Small intestine (tissue), 7 donors: ENCODE results near the gene CRMP1. TPM values are rescaled to one million over a fixed set of nuclear protein-coding genes. Genes with fewer than 3 reads are reported as not detected.
"Not testable (repeated sequence)": the region's sequence is repeated elsewhere in the genome, so short reads cannot be mapped to it uniquely, and the experiment has no call there.

ENCODE experiments used
- DNase-seq, 2 donors: peaks; one replicate each; pipeline versions ENCODE4 v3.0.0 to v3.0.0-alpha.2; 2013
- FAIRE-seq: peaks from 2 replicates; lab custom pipeline; 2012; peaks lifted over from hg19 to GRCh38; lab: Jason Lieb, UNC
- H3K27ac ChIP-seq, 3 donors: one replicate each; pipeline ENCODE4 v1.5.1; 2013; ENCODE audit warnings: low read length in 2 of 3, mild to moderate bottlenecking in 2 of 3, control low read depth in 1 of 3, inconsistent platforms in 1 of 3, low read depth in 1 of 3, moderate library complexity in 1 of 3
- H3K27me3 ChIP-seq, 3 donors: one replicate each; pipeline ENCODE4 v1.6.1; 2013; ENCODE audit warnings: low read length in 3 of 3, inconsistent platforms in 1 of 3; ENCODE audit not compliant: control insufficient read depth in 3 of 3, insufficient read depth in 3 of 3
- H3K36me3 ChIP-seq, 3 donors: one replicate each; pipeline ENCODE4 v1.6.1; 2013; ENCODE audit warnings: low read length in 3 of 3, inconsistent platforms in 1 of 3, low read depth in 1 of 3, mild to moderate bottlenecking in 1 of 3, moderate library complexity in 1 of 3; ENCODE audit not compliant: control insufficient read depth in 3 of 3, insufficient read depth in 2 of 3
- H3K4me1 ChIP-seq, 3 donors: one replicate each; pipeline ENCODE4 v1.6.1; 2013; ENCODE audit warnings: low read length in 2 of 3, inconsistent platforms in 1 of 3, low read depth in 1 of 3, mild to moderate bottlenecking in 1 of 3, moderate library complexity in 1 of 3; ENCODE audit not compliant: control insufficient read depth in 3 of 3, insufficient read depth in 2 of 3
- H3K4me3 ChIP-seq, 3 donors: one replicate each; pipeline ENCODE4 v1.5.1; 2013; ENCODE audit warnings: low read length in 3 of 3, control low read depth in 1 of 3, inconsistent platforms in 1 of 3, low read depth in 1 of 3, mild to moderate bottlenecking in 1 of 3, moderate library complexity in 1 of 3
- H3K9me3 ChIP-seq, 2 donors: one replicate each; pipeline ENCODE4 v1.6.1; 2013; ENCODE audit warnings: low read depth in 1 of 2, low read length in 1 of 2; ENCODE audit not compliant: control insufficient read depth in 2 of 2, insufficient read depth in 1 of 2
- WGBS, 3 donors: extraction: QIAGEN DNeasy Blood & Tissue Kit; methylation state at CpG; one replicate each; pipeline ENCODE4 v1.1.7; 2013; 5-methylcytosine and 5-hydroxymethylcytosine counted together
- polyA plus RNA-seq, 4 donors: library from polyadenylated mRNA; stranded (reverse) in 3 of 4; unstranded in 1 of 4; fragments of 200-250 nt in 3 of 4; fragments of 120-200 nt in 1 of 4; gene quantifications; one replicate each; pipeline versions ENCODE4 v1.2.1 to v1.2.3, GENCODE V29; 2013
- donor health status: healthy with polysubstance abuse.
- donor health status: control.
- donor health status: control.
- donor health status: Bipolar disorder and iron deficiency.
- donor health status: healthy.

CRMP1 gene
- polyA plus RNA-seq, 4 donors, result 0.22 to 9.1 (median 3.9) TPM

DNA sequence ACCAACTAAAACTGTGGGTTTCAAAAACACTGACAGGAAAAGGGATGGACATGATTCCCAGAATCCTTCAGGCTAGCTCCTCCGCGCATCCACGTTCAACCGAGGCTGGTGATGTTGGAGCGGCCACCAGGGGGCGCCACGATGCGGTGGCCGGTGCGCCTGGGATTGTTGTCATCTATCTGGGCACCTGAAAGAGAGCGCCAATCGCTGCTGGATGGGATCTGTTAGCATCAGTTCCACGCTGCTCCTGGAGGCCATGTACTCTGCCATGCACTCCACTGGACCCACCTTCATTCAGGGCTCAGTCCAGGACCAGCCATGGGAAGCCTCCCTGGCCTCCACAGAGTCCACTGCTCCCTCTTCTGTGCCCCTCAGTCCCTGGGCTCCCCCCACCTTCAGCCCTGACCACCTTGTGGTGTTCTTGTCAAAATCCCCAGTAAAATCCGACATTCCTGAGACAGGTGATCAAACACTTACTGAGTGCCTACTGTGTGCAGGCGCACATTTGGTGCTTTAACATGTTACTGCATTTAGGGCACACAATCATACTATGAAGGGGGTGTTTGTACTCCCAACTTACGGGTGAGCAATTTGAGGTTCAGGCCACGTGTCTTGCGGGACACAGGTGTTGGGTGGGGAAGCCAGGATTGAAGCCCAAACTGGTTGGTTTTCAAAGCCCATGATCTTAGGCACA is 71.1 kb downstream of the CRMP1 start:
- H3K27ac ChIP-seq, result no peak overlapping the region
- FAIRE-seq (no peak), DNase-seq (no peak)
- H3K27me3 ChIP-seq, result no peaks in the 10 kb centered on the region
- H3K4me1 ChIP-seq, result no peaks in the 10 kb centered on the region
- H3K9me3 ChIP-seq, result no peaks in the 10 kb centered on the region
- peaks cover 0 to 7% (median 0%) of the 10 kb centered on the region in 3 donors for H3K36me3 ChIP-seq
- no peak overlapping the region for H3K4me3 ChIP-seq
- 69 to 70% (median 69%) methylated on average over 18 of the region's 18 CpGs for WGBS, 3 donors

DNA sequence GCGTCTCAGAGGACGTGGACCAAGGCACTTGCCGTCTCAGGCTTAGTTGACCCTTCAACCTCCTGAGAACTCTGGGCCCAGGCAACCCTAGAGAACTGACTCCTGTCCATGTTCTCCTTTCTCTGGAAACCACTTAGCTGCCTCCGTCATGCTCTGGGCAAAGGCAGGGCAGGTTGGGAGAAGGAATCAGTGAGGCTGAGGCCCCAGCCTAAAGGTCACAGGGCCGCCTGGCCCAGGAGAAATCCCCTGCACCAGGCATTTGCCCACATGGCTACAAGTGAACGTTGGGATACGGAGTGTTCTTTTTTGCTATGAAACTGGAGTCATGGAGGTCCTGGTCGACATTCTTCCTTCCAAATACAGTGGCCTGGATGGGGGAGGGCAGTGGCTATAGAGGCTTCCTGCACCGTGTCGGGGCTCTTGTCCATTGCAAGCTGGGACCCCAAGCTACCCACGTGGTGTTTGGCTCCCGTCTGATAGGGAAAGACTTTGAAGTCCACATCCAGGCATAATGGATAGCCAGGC is 76.0 kb downstream of the CRMP1 start:
- no peak overlapping the region for H3K27ac ChIP-seq
- H3K36me3 ChIP-seq, result peaks cover 0 to 14% (median 0%) of the 10 kb centered on the region in 3 donors
- H3K27me3 ChIP-seq, result no peaks in the 10 kb centered on the region
- 75 to 85% (median 78%) methylated on average over 12 of the region's 12 CpGs for WGBS, 3 donors
- H3K4me3 ChIP-seq, result no peak overlapping the region
- DNase-seq, result no peak
- no peaks in the 10 kb centered on the region for H3K4me1 ChIP-seq
- no peak for FAIRE-seq
- no peaks in the 10 kb centered on the region for H3K9me3 ChIP-seq

DNA sequence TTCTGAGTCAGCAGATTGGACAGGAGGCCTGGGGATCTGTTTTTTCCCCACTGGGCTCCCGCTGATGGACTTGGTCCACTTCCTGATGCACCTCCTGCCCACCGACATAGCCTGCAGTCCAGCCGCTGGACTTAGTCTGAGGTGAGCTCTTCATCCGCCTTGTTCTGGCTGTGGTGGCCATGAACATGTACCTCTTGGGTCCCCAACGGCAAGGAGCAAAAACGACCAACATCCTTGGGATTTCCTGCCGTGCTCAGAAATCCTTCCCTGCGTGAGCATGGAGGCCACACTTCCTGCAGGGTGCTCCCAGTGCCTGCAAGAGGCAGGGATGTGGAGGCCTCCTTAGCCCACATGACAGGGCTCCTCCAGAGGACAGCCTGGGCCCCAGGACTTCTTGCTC is 76.8 kb downstream of the CRMP1 start:
- DNase-seq, result no peak
- Histone ChIP-seq H3K4me1 (no peaks in the 10 kb centered on the region), H3K27ac (no peak overlapping the region), H3K9me3 (no peaks in the 10 kb centered on the region), H3K36me3 (peaks cover 0 to 15% (median 0%) of the 10 kb centered on the region in 3 donors), H3K27me3 (no peaks in the 10 kb centered on the region), H3K4me3 (no peak overlapping the region)
- no peak for FAIRE-seq
- 80 to 86% (median 85%) methylated on average over 8 of the region's 8 CpGs for WGBS, 3 donors

DNA sequence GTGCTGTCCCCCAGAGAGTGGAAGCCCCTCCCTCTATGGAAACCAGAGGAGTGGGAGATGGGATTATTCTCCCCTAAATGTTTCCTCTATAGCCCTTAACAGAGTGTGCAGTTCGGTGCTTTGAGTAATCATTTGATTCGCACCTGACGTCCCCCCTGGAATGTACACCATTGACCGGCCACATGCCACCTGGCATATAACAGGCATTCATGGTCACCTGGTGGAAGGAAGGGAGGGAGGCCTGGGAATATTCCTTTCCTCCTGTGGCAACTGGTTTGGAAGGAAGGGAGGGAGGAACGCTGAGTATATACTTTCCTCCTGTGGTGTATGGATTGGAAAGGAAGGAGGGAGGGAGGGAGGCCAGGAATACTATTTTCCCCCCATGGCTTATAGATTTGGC is 77.2 kb downstream of the CRMP1 start:
- Histone ChIP-seq H3K36me3 (peaks cover 0 to 13% (median 0%) of the 10 kb centered on the region in 3 donors), H3K4me3 (no peak overlapping the region), H3K4me1 (no peaks in the 10 kb centered on the region), H3K27ac (no peak overlapping the region), H3K27me3 (no peaks in the 10 kb centered on the region), H3K9me3 (no peaks in the 10 kb centered on the region)
- WGBS, 3 donors, result 79 to 89% (median 85%) methylated on average over 5 of the region's 5 CpGs
- no peak for FAIRE-seq
- DNase-seq, result no peak

DNA sequence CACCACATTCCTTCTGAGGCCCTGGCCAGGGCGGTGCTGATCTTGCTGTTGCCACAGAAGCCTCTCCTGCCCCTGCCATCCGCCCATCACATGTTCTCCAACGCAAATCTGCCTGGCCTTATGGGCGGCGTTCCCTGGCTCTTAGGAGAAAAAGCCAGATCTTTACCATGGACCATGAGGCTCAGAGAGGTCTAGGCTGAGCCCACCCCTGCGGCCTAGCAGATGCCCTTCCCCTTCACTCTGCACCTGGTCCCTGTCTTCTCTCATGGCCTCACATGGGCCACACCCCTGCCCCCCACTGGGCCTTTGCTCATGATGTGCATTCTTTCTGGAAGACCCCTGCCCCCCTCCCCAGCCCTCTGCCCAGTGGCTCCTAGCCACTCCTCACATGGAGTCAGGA is 78.5 kb downstream of the CRMP1 start:
- DNase-seq (no peak), FAIRE-seq (no peak)
- H3K4me1 ChIP-seq, result no peaks in the 10 kb centered on the region
- 79 to 89% (median 82%) methylated on average over 6 of the region's 6 CpGs for WGBS, 3 donors
- no peak overlapping the region for H3K4me3 ChIP-seq
- H3K36me3 ChIP-seq, result peaks cover 0 to 19% (median 0%) of the 10 kb centered on the region in 3 donors
- H3K27ac ChIP-seq, result no peak overlapping the region
- no peaks in the 10 kb centered on the region for H3K27me3 ChIP-seq
- no peaks in the 10 kb centered on the region for H3K9me3 ChIP-seq

DNA sequence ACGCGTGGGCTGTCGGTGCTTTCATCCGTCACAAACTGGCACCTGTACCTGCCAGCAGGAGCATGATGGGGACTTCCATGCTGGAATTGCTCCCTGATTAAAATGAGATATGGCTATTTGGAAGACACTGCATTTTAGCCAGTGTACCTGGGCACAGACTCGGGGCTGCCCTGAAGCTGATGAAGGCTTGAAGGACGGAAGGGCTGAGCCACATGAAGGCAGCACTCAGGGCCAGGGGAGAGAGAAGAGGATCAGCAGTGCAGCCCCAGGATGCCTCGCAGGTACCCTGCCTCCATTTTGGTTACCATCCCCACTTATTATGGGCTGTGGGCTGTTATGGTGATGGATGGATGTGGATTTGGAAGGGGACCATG is 79.0 kb downstream of the CRMP1 start:
- Histone ChIP-seq H3K4me3 (no peak overlapping the region), H3K9me3 (no peaks in the 10 kb centered on the region), H3K36me3 (peaks cover 0 to 23% (median 0%) of the 10 kb centered on the region in 3 donors), H3K4me1 (no peaks in the 10 kb centered on the region), H3K27ac (no peak overlapping the region), H3K27me3 (no peaks in the 10 kb centered on the region)
- FAIRE-seq (no peak), DNase-seq (no peak)
- WGBS, 3 donors, result 82 to 94% (median 83%) methylated on average over 7 of the region's 7 CpGs

DNA sequence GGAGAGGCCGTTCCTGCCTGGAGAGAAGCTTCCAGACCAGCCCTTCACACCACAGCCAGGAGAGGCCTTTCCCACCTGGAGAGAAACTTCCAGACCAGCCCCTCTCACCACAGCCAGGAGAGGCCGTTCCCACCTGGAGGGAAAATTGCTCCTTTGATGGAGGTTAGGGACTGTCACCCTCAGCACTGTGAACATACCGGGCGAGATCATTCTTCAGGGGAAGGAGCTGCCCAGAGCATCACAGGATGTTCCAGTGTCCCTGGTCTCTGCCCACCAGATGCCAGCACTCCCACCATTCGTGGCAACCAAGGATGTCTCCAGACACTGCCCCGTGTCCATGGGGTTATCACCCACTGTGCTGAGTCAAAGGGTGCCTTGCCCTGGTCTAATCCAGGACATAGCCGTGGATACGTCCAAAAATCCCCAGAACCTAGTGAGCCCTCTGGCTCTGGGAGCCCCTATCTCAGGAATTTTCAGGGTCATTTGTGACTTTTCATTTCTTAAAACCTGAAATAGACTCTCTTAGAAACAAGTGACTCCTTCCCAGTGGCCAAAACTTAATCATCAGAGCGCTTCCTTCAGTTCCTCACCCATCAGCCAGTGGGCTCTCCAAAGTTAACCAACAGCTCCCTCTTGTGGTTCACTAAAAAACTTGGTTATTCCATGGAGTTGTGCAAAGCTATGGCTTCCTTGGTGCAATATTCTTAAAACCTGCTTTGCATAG is 80.2 kb downstream of the CRMP1 start:
- no peaks in the 10 kb centered on the region for H3K9me3 ChIP-seq
- no peak overlapping the region for H3K4me3 ChIP-seq
- H3K36me3 ChIP-seq, result peaks cover 0 to 23% (median 0%) of the 10 kb centered on the region in 3 donors
- no peak for FAIRE-seq
- no peaks in the 10 kb centered on the region for H3K27me3 ChIP-seq
- whole genome bisulfite sequencing, 3 donors, result 73 to 79% (median 74%) methylated on average over 9 of the region's 9 CpGs
- DNase-seq, result peak; percentile 52 to 66
- no peak overlapping the region for H3K27ac ChIP-seq
- no peaks in the 10 kb centered on the region for H3K4me1 ChIP-seq

DNA sequence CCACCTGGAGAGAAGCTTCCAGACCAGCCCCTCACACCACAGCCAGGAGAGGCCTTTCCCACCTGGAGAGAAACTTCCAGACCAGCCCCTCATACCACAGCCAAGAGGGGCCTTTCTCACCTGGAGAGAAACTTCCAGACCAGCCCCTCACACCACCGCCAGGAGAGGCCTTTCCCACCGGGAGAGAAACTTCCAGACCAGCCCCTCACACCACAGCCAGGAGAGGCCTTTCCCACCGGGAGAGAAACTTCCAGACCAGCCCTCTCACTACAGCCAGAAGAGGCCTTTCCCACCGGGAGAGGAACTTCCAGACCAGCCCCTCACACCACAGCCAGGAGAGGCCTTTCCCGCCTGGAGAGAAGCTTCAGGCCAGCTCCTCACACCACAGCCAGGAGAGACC is 80.8 kb downstream of the CRMP1 start:
- H3K36me3 ChIP-seq, result peaks cover 0 to 23% (median 0%) of the 10 kb centered on the region in 3 donors
- 76 to 86% (median 84%) methylated on average over 5 of the region's 5 CpGs for WGBS, 3 donors
- H3K4me3 ChIP-seq, H3K27me3 ChIP-seq, H3K4me1 ChIP-seq, H3K27ac ChIP-seq, DNase-seq, FAIRE-seq, H3K9me3 ChIP-seq: not testable (repeated sequence)
